ENCODE data around the gene TWF2.
"Not testable (repeated sequence)": the region's sequence is repeated elsewhere in the genome, so short reads cannot be mapped to it uniquely, and the experiment has no call there.

The TWF2 gene

GRCh38 chr3:52238761-52239701, at the start of gene TWF2:
TWF2 (minus strand) TSS chr3:52239158; CDS start chr3:52239016, 142 bp downstream.
- no peak for FAIRE-seq

GRCh38 chr3:52288674-52289073, 49.7 kb upstream of the TWF2 start:
- no peak for FAIRE-seq

GRCh38 chr3:52286777-52287110, 47.8 kb upstream of the TWF2 start:
- FAIRE-seq: no peak

GRCh38 chr3:52284051-52284450, 45.1 kb upstream of the TWF2 start:
- not testable (repeated sequence) for FAIRE-seq

- FAIRE-seq: no peak
These were observed 44.3 kb upstream of the TWF2 start for GRCh38 chr3:52283306-52283705.

GRCh38 chr3:52281981-52282801, 43.2 kb upstream of the TWF2 start:
- FAIRE-seq: no peak

- no peak for FAIRE-seq
These were observed 41.1 kb upstream of the TWF2 start for GRCh38 chr3:52280050-52280461.

- no peak for FAIRE-seq
These were observed 40.6 kb upstream of the TWF2 start for GRCh38 chr3:52279596-52279995.

- FAIRE-seq: no peak
These were observed 39.6 kb upstream of the TWF2 start, which contains the start of gene WDR82 for GRCh38 chr3:52278510-52279069. WDR82 (minus strand) TSS chr3:52278649; CDS start chr3:52278361, 288 bp downstream.

GRCh38 chr3:52277972-52278509, 39.1 kb upstream of the TWF2 start:
- FAIRE-seq: no peak

- FAIRE-seq: no peak
These were observed 38.4 kb upstream of the TWF2 start for GRCh38 chr3:52277071-52277964.

- FAIRE-seq: not testable (repeated sequence)
These were observed 35.8 kb upstream of the TWF2 start for GRCh38 chr3:52274781-52275180.

GRCh38 chr3:52272831-52273230, 33.9 kb upstream of the TWF2 start:
- FAIRE-seq: no peak

GRCh38 chr3:52272172-52272571, 33.2 kb upstream of the TWF2 start:
- FAIRE-seq: not testable (repeated sequence)

- FAIRE-seq: no peak
These were observed 31.3 kb upstream of the TWF2 start for GRCh38 chr3:52270252-52270754.

- no peak for FAIRE-seq
These were observed 30.8 kb upstream of the TWF2 start for GRCh38 chr3:52269776-52270175.

- no peak for FAIRE-seq
These were observed 29.1 kb upstream of the TWF2 start for GRCh38 chr3:52268036-52268435.

- FAIRE-seq: no peak
These were observed 26.4 kb upstream of the TWF2 start for GRCh38 chr3:52265387-52265786.

- FAIRE-seq: no peak
These were observed 23.5 kb upstream of the TWF2 start for GRCh38 chr3:52262447-52262846.

GRCh38 chr3:52259448-52259847, 20.5 kb upstream of the TWF2 start:
- no peak for FAIRE-seq

GRCh38 chr3:52259035-52259434, 20.1 kb upstream of the TWF2 start:
- FAIRE-seq: no peak

- FAIRE-seq: no peak
These were observed 19.0 kb upstream of the TWF2 start for GRCh38 chr3:52257911-52258310.
